ENCODE results near the gene CGB7.

DNA sequence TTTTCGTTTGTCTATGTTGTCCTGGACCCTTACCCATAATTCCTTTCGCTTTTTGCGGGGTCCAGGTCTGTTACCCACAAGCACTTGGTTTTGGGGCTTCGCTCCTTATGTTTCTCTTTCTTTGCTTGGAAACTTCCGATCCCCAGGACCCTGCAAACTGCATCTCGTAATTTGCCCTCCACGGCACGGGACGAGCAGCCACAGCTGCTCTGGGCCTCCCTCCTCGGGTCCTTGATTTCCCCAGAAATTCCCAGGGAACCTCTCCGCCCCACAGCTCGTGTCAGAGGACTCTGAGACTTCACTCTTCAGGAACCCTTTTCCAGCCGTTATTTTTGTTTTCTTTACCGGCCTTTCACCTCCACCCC, 28.3 kb upstream of the CGB7 start:
- TF ChIP-seq, protein P1, sequence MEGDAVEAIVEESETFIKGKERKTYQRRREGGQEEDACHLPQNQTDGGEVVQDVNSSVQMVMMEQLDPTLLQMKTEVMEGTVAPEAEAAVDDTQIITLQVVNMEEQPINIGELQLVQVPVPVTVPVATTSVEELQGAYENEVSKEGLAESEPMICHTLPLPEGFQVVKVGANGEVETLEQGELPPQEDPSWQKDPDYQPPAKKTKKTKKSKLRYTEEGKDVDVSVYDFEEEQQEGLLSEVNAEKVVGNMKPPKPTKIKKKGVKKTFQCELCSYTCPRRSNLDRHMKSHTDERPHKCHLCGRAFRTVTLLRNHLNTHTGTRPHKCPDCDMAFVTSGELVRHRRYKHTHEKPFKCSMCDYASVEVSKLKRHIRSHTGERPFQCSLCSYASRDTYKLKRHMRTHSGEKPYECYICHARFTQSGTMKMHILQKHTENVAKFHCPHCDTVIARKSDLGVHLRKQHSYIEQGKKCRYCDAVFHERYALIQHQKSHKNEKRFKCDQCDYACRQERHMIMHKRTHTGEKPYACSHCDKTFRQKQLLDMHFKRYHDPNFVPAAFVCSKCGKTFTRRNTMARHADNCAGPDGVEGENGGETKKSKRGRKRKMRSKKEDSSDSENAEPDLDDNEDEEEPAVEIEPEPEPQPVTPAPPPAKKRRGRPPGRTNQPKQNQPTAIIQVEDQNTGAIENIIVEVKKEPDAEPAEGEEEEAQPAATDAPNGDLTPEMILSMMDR (IDR thresholded peaks at IDR 0.05): no peak
- no peak for TF ChIP-seq ZFX (IDR thresholded peaks at IDR 0.05; ENCODE audit: borderline replicate concordance)
